Hematopoietic multipotent progenitor cell treated with erythropoietin and hydrocortisone succinate and interleukin-3 and kit ligand, for 4 days (in vitro differentiated cells): Measurements from ENCODE around the gene AKAP13.
"Not testable (repeated sequence)": the region's sequence is repeated elsewhere in the genome, so short reads cannot be mapped to it uniquely, and the experiment has no call there.

ENCODE experiments used
- DNase-seq: peaks from one replicate; pipeline ENCODE4 v3.0.0-alpha.2; 2015

The AKAP13 gene

DNA sequence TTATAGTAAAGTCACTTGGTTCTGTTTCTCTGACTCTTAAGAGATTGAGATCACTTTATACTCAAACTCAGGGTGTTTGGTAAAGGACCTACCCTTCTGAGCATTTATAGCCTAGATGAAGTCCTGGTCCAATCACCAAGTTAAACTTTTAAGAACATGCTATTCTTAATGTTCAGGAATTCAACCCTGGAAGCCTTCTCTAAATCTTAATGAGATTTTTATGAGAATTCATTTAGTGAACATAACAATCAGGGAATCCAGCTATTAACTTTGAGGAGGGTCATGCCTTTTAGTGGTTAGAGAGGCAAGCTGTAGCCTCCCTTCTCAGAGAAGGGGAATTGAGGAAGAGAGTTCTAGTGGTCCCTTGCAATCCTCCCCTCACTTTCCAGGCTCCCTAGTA lies 104.5 kb downstream of the AKAP13 start:
- not testable (repeated sequence) for DNase-seq

DNA sequence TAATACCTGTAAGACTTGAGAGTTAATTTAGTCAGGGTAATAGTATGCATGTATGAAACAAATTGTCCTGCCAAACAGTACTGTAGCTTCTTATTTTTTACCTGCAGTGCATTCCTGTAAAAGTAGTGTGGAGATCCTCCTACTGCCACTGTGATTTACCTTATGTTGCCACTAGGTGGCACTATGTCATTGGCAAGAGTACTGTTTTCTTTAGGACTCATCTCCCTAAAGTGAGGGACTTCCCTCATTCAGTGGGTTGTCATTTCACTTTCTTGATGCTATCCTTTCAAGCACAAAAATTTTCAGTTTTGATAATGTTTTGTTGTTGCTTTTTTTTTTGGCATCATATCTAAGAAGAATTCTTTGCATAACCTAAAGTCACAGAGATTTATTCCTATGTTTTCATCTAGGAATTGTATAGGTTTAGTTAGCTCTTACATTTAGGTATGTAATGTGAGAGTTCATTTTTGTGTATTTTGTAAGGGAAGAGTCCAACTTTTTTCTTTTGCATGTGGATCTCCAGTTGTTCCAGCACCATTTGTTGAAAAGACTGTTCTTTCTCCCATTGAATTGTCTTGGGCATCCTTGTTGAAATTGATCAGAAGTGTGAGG lies 105.7 kb downstream of the AKAP13 start:
- DNase-seq, result peak; percentile 88

DNA sequence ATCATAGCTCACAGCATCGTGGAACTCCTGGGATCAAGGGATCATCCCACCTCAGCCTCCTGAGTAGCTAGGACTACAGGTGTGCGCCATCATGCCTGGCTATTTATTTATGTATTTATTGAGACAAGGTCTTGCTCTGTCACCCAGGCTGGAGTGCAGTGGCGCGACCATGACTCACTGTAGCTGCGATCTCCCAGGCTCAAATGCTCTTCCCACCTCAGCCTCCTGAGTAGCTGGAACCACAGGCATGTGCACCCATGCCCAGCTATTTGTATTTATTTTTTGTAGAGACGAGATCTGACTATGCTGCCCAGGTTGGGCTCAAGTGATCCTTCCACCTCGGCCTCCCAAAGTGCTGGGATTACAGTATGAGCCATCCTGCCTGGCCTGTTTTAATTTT lies 107.4 kb downstream of the AKAP13 start:
- DNase-seq, result not testable (repeated sequence)

DNA sequence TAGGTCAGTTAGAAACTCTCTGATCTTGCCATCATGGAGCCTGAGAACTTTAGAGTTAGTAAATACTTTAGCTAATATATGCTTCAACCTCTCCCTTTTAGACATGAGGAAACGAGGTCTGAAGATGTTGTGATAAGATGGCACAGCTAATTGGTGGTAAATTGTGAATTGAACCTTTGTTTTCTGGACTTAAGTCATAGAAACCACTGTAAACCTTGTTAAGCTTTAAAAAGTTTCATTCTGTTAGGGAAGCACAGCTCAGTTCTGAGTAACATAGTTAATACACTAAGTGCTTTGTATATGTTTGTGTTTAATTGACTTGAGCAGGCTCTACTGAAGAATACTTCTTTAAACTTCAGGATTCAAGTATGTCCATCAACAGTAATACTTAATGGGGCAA lies 108.6 kb downstream of the AKAP13 start:
- no peak for DNase-seq

DNA sequence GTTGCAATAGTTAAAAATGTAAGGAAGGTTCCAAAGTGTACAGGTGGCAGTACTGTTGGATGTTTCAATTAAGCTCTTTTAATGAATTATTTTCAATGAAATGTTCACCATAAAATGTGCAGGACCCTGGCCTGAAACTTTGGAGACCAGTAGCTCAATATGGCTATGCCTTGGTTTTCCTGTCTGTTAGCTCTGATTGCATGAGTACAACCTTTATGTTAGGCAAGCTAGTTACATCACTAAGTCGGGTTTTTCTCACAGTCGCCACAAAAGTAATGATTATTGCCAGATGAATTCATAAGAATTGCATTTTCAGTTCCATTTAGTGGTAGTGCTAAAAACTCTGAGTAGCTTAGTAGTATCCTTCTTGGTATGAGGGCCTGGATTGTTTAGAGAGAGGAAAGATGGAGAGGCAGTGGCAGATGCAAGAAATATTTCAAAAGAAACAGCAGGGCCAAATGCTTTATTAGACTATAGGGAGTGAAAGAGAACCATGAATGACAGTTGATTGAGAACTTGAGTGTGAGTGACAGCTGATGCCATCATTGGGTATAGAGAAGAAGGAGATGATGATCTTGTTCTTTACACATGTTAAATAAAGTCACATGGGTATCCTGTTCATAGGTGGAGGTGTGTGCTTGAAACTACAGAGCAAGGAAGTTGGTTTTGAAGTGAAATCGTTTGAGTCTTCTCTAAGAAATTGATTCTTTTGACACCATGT lies 109.5 kb downstream of the AKAP13 start:
- no peak for DNase-seq

DNA sequence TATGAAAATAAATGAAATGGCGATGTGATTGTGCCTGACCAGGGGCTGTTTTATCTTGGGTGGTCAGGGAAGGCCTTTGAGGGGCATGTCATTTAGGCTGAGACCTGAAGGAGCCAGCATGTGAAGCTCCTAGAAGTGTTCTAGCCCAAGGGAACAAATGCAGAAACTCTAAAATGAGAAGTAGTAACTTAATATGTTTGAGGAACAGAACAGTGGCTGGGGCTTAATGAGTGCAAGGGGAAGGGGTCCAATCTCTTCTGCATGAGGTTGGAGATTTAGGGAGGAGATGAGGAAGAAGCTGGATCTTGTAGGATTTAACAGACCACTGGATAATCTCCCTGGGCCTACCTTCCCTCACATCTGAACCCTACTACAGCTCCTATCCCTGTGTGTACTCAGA lies 110.5 kb downstream of the AKAP13 start:
- no peak for DNase-seq

DNA sequence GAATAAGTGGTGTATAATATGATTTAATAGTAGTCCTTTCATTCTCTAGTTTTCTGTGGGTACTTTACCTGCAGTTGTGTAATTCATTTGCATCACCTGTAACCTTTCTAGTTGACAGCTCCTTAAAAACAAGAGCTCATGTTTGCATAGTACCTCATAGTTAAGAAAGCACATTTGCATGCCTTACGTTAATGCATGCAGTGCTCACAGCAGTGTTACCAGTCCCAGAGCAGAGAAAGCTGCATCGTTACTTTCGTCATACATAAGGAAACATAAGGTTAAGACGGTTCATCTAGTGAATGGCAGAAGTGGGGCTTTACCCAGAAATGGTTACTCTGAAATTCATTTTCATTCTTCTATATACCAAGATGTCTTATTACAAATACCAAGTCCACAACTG lies 111.3 kb downstream of the AKAP13 start:
- no peak for DNase-seq

DNA sequence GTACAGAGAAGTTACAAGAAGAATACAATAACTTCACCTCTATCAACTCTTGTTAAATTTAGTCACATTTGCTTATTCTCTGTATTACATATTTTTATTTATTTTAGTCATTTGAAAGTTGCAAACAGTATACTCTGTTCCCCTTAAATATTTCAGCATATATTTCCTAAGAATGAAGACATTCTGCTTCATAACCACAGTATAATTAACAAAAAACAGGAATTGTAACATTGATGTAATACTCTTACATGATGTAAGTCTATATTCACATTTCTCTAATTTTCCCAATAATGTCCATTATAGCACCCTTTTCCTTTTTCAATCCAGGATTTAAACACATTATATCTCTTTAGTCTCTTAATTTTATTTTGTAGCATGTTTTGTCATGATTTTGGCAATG lies 112.0 kb downstream of the AKAP13 start:
- DNase-seq, result no peak

DNA sequence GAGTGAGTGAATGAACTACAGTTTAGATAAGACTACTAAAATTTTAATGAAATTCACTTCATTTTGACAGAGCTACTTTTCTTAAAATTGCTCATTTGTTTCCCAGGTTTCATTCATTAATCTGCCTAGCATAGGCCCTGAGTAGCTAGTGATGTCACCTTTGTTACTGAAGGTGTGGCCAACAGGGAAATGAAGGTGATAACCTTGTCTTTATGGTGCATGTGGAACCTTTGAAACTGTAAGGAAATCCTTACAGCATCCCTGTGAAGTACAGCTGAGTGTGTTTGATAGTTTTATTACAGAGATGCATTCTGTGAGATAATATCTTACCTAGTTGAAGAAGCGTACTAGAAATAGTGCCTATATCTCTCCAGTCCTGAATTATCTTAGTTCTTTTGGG lies 112.9 kb downstream of the AKAP13 start:
- no peak for DNase-seq

DNA sequence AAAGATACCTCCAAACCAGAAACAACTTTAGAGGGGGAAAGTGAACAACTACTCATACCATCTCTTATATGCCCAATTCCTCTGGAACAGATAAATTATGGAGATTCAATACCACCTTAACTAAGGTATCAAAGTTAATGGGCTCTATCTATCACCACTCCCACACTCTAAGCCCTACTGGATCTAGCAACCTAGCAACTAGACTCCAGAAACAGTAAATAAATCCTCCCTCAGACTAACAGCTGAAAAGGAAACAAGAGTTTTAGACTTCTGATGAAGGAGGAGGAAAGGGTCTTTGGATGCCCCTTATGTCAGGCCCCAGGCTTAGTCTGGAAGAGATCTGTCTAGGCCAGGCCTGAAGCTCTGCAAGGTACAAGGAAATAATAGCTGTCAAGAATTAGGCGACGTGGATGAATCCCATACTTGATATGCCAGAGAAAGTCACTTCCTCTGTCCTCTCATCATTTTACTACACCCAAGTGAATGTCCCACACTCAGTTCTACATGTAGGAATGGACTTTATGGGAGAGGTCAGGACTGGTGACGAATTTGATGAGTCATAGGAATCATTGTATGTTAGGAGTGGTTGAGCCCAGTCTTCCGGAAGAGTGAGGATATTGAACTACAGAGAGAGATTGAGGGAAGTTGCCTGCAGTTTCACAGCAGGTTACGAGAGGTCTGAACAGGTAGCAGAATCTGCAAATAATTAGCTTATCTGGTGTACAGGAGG lies 113.8 kb downstream of the AKAP13 start:
- no peak for DNase-seq

DNA sequence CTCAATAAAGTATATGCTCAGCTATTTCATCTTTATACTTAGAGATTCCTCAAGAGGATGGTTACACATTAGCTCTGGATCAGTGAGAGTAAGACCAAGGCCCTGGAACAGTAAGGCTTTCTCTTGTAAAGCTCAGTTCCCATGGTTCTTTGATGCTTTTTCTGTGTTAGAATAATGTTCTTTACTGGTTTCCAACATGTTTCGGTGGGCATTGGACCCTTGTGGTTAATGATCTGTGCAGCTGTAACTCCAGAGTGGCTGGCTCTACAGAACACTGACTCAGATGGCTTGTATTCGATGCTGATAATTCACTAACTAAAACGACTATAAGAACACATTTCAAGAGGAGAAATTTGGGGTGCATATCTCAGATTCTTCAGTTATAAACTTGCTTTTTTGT lies 114.7 kb downstream of the AKAP13 start:
- DNase-seq, result no peak

DNA sequence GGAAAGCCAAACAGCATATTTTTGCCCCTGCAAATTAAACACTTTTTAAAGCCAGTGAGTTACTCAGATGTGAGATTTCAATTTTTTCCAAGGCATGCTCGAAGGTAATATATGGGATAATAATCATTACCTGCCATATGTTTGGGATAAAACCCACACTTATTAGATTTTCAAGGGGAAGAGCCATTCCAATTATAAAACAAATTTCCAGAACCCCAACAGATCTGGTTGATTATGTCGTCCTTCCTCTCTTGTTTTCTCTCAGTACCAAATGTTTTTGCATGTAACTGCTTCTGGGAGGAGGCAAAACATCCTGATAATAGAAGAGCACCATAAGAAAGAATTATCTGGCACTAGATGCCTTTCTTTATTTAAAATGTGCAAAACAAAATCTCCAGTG lies 115.1 kb downstream of the AKAP13 start:
- no peak for DNase-seq

DNA sequence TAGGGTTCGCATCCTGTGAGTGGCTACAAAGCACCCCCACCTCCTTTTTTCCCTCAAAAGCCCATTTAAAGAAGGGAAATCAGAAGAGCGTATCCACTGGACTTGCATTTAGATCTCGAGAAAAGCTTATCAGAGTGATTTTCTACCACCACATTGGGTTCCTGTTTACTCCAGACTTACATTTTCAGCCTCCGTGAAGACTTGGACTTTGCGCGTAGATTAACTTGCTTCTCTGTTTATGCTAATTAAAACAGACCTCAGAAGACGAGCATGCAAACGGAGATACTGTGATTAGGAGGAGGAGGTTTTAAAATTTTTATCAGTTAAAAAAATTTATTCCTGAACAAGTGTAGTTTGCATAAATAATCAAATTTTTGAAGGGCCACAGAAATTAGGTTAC lies 115.7 kb downstream of the AKAP13 start:
- peak; percentile 48 for DNase-seq

DNA sequence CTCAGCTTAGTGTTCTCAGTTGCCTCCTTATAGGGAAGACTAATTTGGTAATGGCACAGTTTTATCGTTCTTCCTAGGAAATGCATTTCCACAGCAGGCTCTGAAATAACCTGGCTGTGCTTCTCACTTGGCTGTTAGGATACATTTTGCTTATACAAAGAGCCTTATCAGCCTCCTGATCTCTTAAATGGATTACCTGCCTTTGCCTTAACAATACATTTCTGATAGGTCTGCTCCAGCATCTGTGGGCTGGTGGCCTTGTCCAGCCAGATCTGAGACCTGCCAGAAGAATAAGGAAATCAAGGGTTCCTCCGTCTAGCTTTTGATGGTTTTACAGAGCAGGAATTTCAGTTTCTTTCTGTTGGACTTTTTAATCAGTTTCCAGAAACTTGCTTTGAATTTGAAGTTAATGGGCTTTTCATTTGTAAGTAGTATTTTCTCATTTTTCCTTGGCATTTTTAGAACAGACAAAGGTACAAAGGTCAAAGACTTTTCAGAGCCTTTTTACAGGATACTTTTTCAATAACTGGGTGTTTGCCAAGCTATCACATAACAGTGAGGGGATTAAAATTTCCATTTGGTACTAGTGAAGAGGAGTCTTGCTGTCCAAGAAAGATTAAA lies 116.3 kb downstream of the AKAP13 start:
- no peak for DNase-seq

DNA sequence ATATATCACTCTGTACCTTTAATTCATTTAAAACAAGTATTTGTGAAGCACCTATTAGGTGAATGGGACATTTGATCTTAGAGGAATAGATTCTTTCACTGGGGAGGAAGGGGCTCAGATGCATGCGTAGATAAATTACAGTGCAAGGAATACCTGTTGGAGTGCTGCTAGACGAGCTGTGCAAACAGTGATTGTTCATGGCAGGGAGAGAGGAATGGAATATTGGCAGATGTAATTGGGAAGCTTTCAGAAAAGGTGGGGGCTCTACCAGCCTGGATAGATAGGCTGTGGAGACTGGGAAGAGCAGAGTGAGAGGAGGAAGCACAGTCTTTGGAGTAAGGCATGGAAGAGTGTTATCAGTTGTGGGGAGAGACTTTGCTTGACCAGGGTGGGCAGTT lies 116.8 kb downstream of the AKAP13 start:
- DNase-seq, result no peak

DNA sequence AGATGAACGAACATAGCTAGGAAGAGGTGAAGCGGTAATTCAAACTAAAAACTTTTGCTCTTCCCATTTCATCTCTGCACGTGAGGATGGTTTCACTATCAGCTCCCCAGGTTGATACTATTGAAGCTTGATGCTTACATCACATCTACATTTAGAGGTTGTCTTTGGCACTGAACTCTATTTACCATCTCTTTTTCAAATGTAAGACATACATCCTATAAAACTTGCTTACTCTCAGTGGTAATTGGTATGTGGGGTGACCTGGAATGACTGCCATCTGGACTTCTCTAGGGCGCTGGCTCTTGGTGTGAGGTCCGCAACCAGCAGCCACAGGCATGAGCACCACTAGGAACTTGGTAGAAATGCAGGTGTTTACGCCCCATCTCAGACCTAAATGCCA lies 118.1 kb downstream of the AKAP13 start:
- no peak for DNase-seq

DNA sequence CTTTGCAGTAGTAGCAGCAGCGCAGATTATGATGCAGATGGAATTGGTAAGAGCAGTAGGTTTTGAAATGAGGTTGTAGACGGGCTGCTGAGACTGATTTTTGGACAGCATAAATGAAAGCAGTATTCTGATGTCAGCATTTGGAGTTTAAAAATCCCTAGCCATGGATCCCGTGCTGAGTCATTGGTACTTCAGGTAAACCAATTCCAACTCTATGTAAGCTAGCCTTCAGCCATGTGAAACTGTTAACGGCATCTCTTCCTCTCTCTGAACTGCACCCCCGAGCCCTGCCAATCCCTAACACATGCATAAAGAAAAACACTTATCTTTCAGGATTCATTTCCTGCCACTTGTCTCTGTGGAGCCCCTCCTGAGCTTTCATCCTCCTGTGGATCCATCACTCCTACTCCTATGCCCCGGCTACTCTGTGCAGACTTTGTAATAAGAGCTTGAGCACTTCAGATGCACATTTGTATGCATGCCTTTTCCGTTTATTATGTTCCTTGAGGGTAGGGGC lies 119.0 kb downstream of the AKAP13 start:
- no peak for DNase-seq

DNA sequence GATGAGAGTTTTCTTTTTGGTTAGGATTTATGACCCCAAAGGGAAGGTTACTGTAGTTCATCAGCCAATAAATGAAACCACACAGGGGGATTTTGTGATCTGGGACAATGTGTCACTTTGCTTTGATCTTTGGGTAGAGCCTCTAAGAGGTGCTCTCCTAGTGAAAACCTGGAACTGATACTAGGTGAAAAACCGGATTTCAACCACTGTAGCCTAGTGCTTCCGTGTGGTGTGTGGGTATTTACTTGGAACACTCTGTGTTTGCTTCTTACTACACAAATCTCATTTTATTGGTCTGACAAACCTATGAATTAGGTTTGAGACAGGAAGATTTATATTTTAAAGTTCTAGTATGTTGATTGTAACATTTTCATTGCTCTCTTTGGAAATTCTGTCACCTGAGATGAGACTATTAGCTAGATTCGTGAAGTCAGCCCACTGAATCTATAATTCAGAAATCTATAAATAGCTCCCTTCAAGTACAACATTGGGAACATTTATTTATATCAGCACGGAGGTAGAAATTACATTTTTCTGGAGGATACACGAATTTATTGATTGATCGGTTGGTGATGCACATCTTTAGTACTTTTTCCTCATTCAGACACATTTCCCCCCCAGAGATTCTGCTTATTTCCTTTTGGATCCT lies 119.8 kb downstream of the AKAP13 start:
- DNase-seq, result no peak

DNA sequence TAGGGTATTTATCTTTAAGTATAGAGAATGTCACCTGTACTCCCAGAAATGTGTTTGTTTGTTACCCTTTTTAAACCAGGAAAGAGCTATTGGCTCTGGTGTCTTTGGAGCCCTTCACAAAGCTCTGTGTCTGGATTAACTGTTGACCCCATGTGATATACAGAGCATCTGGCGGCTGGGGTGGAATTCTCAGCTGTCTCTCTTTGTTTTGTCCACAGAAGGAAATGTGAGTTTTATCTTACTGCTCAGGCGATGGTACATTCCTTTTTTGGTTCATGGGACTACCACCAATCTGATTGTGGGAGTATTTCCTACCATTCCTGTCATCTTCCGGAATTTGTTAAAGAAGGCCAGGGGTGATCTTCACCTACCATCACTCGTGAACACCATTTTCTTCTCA lies 120.3 kb downstream of the AKAP13 start:
- peak; percentile 23 for DNase-seq

DNA sequence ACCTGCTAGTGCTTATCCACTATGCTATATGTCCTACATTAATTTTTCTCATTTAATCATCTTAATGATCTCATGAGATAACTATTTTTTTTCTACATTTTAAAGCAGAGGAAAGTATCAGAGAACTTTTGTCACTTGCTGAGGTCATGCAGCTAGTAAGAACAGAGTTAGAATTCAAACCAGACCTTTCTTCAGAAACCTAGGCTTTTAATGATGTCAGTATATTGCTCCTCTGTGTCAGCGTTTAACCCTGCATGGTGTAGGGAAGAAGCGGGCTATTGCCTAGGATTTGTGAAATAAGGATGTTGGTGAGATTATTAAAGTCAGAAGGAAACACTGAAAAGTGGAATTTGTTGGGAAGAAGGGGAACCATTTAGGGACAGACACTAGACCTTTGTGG lies 121.2 kb downstream of the AKAP13 start:
- no peak for DNase-seq

DNA sequence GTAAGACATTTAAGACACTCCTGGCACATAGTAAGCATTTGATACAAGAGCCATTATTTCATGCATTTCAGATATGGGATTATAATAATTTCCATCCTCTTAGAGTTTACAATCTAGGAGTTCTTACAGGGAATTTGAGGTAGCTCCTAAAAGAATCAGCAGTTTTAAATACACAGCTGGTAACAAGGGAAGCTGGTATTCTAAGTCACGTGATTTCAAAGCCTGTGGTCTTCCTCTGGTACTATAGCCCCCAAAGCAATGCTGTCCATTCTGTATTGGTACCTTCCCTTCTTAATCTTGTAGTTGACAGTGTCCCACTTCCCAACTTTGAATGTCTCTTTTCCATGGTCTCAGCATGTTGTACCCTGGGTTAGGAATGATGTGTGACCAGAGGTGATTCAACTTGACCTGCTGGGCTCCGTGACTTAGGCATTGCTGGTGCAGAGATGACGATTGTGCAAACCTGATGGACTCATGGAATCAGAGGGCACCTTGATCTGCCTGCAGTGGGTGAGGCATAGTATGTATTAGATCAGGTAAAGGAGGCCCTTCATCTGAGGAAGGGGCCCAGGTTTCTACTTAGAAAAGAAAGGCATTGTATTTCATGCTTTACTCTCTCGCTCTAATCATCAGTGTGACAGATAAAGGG lies 122.9 kb downstream of the AKAP13 start:
- DNase-seq, result no peak
